Breast epithelium (tissue), 3 donors: ENCODE results near the gene TDRD12.

Source experiments
- CTCF ChIP-seq, 3 donors: fragments of 450-650 bp; IDR thresholded peaks; one replicate each; pipeline ENCODE4 v1.5.1; 2016 to 2017; ENCODE audit warnings: antibody characterized with exemption in 3 of 3, mild to moderate bottlenecking in 3 of 3, moderate library complexity in 3 of 3
- POLR2A ChIP-seq: fragments of 450-650 bp; IDR thresholded peaks from one replicate; pipeline ENCODE4 v1.6.1; 2016; ENCODE audit warnings: antibody characterized with exemption, mild to moderate bottlenecking, moderate library complexity

- TF ChIP-seq CTCF (IDR thresholded peaks at IDR 0.05) (no peak), POLR2A (no peak)
Measured at GRCh38 chr19:32708457-32708856, 11.1 kb upstream of the TDRD12 start.
